Spleen (tissue), 7 donors: ENCODE results near the gene PPM1N.

Experiments
- POLR2A ChIP-seq, 3 donors: fragments of 450-650 bp; IDR thresholded peaks; one replicate each; pipeline ENCODE4 v1.5.1; 2017; ENCODE audit warnings: antibody characterized with exemption in 3 of 3, mild to moderate bottlenecking in 1 of 3
- POLR2AphosphoS5 ChIP-seq, 3 donors: sonication (generic); formaldehyde crosslinking; IDR thresholded peaks; one replicate each; pipeline ENCODE4 v1.5.1; 2017; ENCODE audit warnings: antibody characterized with exemption in 3 of 3
- TF ChIP-seq, protein P1 (sequence below), 11 experiments: fragments of 200-600 bp in 7 of 11; fragments of 450-650 bp in 4 of 11; sonication (generic) in 4 of 11; IDR thresholded peaks in 8 of 11; conservative IDR thresholded peaks in 3 of 11; 1 replicate in 7 of 11; 2 replicates in 4 of 11; pipeline versions ENCODE4 v1.4.0 to v1.8.0; 2016 to 2021; ENCODE audit warnings: antibody characterized with exemption in 11 of 11, inconsistent platforms in 4 of 11, mild to moderate bottlenecking in 1 of 11
- donor health status: DM: no; HTN: no; CAD: no; lungs with moderate emphysema.
- donor health status: DM: no; HTN: no; CAD: no.
- donor health status: DM: no; HTN: no; CAD: no.

DNA sequence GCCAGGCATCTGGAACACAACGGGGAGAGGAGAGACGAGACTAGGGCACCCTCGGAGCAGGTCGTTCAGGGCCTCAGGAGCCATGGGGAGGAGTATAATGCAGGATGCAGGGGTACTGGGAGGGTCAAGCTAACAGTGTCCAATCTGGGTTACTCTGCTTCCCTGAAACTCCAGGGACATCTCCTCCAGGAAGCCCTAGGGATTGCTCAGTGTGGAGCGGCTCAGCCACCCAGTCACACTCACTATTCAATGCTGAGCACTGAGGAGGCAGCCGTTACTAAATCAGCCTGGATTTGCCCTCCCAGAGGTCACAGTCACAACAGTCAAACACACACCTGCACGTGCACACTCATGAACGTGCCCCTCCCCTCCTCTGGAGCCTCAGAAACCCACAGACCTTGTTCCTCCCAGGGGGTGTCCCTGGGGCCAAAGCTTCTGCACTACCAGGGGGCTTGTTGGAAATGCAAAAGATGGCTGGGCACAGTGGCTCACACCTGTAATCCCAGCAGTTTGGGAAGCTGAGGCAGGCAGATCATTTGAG is 37.4 kb upstream of the PPM1N start:
- TF ChIP-seq, protein P1, sequence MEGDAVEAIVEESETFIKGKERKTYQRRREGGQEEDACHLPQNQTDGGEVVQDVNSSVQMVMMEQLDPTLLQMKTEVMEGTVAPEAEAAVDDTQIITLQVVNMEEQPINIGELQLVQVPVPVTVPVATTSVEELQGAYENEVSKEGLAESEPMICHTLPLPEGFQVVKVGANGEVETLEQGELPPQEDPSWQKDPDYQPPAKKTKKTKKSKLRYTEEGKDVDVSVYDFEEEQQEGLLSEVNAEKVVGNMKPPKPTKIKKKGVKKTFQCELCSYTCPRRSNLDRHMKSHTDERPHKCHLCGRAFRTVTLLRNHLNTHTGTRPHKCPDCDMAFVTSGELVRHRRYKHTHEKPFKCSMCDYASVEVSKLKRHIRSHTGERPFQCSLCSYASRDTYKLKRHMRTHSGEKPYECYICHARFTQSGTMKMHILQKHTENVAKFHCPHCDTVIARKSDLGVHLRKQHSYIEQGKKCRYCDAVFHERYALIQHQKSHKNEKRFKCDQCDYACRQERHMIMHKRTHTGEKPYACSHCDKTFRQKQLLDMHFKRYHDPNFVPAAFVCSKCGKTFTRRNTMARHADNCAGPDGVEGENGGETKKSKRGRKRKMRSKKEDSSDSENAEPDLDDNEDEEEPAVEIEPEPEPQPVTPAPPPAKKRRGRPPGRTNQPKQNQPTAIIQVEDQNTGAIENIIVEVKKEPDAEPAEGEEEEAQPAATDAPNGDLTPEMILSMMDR (IDR thresholded peaks at IDR 0.05 in 8 of 11, conservative IDR thresholded peaks at IDR 0.05 in 3 of 11), result no peak
- TF ChIP-seq POLR2AphosphoS5 (IDR thresholded peaks at IDR 0.05) (no peak), POLR2A (IDR thresholded peaks at IDR 0.05) (no peak)
